Stimulated activated CD4-positive, alpha-beta T cell treated with anti-CD3 and anti-CD28 coated beads, Interleukin-1b, Interleukin-23, amount 100 ng/mL, for 24 hours (primary cell): ENCODE data around the gene CCNJ.

Source experiments
- DNase-seq, 4 experiments: peaks; one replicate each; pipeline ENCODE4 v3.0.0-alpha.2; 2020; ENCODE audit warnings: low read depth in 4 of 4, low spot score in 1 of 4

The CCNJ gene

DNA sequence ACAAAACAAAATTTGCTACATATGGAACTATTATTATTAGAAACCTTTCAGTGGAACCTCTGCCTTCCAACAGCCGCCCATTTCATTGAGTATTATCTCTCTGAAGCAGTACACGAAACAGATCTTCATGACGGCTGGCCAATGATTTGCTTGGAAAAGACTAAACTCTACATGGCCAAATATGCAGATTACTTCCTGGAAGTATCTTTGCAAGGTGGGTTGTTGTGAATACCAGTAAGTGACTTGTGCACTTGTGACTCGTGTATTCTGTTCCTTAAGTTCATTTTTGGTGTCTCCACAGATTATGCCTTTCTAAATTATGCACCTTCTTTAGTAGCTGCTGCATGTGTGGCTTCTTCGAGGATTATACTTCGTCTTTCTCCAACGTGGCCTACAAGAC is 13.4 kb downstream of the CCNJ start:
- no peak for DNase-seq

DNA sequence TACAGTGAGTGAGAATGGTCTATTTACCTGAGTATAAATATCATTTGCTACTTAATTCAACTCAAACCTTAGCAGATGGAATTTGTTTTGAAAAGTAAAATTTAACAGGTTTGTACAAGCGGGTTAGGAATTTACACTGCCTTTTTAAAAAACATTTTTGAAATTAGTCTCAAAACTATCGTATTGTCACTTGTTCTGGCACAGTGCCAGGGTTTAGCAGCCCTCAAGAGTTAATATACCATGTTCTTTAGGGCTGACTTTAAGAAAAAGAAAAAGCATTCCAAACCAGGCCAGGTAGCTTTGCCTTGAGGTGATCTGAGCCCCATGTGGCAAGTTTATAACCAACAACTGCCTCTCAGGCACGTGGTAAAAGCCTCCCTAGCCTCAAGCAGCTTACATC is 17.8 kb downstream of the CCNJ start:
- DNase-seq: no peak

DNA sequence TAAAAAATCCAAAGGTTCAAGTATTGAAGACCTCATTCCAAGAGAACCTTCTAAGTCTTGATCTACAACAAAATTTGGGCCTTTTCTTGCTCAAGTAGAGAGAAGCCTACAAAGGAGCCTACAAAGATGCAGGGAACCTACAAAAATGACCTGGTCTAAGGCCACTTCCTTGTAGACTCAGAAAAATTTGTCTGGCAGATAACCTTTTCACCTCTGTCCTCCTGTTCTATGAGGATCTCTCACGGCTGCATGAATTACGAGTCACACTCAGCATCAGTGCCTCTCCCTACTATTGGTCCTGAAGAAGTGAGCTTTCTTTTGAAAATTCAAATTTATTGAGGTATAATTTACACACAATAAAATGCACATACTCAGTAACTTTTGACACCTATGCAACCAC is 29.3 kb downstream of the CCNJ start:
- no peak for DNase-seq

DNA sequence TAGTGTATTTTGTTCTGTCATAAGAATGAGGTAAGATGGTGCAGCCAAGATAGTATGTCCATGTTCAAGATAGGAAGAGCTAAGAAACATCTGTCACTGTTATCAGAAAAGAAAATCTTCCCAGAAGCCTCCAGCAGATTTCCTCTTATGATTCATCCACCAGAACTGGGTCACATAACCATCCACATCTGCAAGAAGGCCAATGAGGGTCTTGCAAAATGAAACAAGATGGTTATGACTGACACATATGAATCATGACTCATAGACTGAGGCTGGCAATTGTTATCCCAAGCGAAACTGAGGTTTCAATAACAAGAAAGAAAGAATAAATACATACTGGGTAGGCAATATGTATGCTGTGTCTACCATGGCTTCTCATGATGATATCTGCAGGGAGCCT is 30.3 kb downstream of the CCNJ start:
- no peak for DNase-seq

DNA sequence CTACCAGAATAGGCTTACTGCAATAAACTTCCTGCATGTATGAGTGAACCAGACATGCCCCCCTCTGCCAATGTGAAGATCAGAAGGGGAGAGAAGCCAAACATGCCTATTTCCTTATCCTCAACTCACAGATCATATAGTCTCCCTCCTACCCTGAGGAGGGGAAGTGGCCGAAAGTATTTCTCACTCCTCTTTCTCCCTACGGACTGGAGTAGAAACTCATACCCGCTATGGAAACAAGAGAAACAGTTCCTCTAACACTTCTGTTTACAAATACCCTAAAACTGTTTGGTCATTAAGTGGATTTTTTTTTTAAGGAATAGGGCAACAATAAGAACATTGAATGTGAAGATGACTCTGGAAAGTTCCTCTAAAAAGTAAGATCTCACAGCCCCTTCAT is 31.4 kb downstream of the CCNJ start:
- no peak for DNase-seq

DNA sequence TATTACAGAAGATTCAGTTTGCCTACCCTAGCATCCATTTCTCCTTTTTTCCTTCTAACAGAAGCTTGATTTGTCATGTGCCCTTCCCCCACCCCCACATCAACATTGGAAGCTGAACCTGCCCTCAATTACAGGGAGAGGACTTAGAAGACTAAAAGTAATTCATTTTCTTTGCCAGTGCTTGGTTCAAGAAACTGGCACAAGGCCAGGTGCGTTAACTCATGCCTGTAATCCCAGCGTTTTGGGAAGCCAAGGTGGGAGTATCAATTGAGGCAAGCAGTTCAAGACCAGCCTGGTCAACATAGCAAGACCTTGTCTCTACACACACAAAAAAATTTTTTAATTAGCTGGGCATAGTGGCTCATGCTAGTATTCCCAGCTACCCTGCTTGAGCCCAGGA is 32.6 kb downstream of the CCNJ start:
- no peak for DNase-seq

DNA sequence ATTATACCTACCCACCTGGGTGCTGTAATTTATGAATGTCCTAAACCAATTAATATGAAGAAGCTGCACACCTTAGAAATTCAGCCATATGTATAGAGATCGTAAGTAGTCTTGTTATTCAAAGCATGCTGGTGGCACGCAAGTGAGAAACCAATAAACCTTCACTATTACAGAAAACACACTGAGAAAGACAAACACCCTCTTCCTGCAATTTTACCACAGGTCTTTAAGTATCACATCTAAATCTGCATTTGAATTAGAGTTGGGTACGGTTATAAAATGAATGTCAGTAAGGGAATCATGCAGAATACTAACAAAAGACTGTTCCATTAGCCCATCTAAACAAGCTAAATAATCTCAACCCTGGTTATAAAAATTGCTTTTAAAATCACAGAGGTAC is 33.8 kb downstream of the CCNJ start:
- DNase-seq: no peak

DNA sequence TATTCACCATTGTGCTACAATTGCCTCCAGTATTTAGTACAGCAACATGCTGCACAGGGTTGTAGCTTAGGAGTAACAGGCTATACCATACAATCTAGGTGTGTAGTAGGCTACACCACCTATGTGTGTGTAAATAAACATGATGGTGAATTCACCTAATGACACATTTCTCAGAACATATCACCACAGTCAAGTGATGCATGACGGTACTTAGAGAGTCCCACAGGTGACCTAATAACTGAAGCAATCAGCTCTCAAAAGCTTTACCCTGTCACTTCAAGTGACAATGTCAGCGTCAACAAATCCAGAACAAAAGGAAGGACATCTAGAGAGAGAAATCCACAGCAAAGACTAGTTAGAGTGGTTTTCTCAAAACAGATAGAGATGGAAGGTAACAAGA is 38.8 kb downstream of the CCNJ start:
- DNase-seq: no peak

DNA sequence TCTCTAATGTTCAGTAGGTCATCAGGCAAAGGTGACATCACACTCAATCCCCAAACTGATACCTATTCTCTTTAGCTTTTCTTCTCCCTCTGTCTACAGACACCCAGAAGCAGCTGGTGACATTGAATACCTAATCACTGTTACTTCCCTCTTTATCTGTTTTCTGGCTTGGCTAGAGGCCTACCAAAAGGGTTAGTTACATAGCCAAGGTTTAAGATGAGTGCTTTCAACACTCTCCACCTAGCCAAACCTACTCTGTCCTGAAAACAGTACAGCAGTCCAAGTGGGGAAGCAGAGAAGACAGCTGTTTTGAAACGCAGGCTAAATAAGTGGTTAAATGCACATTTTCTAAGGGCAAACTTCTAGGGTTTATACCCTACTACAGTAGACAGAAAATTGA is 39.4 kb downstream of the CCNJ start:
- DNase-seq: no peak

DNA sequence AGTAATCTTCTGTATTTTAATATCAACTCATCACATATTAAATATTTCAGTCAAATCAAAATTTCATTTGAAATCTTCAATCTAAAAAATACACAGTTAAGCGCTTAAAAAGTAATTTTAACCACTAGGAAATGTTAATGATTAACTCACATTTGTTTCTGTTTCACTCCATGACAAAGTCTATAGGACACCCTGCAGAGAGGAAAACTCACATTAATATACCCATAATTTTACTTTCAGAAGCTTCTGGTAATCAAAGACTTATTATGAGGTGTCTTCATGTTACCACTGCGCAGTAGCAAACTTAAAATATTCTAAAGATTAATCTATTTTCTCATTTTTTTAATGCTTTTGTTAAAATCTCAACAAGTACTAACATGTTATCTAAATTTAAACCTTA is 45.7 kb downstream of the CCNJ start:
- no peak for DNase-seq

DNA sequence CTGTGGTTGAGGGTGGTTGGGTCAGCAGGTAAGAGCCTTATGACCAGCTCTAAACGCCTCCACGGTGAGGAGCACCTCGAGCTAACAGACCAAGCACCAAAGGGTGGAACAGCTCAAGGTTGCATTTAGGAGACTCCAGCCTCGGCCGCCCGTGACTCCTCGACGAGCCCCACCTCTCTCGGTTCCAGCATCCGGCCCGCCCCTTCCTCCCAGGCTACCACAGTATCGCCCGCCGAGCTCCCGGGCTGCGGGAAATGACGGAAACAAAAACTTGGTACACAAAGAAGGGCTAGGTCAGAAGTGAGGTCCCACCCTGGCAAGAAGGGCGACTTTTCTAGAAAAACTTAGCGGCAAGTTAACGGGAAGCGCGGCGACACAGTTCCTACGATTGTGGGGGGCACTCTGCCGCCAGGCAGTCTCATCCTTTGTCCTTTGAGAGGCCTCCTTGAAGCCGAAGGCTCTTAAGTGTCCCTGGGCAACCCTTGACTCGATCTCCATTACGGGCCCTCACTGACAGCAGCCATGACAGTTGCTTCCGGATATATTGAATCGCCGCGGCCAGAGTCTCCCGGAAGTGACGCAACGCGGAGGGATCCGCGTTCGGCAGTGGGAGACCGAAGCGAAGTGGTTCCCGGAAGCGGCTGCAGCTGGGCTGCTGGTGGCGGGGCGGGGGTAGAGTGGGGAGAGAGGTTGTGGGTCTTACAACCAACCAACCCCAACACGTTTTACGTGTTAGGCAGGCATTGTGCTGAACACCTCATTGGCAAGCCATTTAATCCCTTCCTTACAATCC is 46.5 kb downstream of the CCNJ start:
- peak; percentile 70 to 89 (median 81) for DNase-seq

DNA sequence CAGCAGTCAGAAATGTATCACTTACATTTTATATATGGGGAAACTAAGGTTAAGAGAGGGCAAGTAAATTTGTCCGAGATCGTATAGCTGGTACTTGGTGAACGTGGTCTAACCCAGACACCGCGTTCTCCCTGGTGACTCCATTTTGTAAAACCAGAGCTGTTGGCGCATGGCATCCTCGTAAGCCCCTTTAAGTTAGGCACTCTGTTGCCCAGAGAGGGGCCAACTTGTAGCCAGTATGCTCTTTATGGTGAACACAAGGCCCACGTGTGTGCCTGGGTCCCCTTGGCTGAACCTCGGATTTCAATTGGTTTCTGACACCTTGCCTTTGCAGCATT is 47.0 kb downstream of the CCNJ start:
- DNase-seq: no peak

DNA sequence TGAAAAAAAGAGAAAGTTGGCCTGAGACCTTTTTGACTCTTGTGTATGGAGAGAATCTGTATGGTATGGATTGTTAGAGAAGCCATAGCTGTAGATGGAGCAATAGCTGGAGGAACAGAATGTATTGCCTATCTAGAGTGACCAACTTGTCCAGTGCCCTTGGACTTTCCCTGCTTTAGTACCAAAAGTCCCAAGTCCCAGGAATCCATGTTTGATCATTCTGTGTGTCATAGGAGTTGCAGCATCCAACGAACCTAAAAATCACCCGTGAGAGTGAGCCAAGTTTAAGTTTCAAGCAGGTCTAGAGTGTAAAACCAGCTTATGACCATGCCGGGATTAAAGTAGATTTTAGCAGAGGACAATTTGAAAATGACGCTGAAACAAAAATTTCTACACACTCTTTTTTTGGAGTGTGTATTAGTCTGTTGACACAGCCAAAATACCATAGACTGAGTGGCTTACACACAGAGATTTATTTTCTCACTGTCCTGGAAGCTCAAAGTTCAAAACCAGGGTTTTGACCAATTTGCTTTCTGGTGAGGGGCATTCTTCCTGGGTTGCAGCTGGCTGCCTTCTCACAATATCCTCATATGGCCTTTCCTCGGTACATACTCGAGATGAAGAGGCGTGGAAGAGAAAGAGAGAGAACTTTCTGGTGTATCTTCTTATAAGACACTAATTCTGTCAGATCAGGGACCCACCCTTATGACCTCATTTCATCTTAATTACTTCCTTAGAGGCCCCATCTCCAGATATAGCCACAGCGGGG is 49.8 kb downstream of the CCNJ start:
- DNase-seq: no peak

DNA sequence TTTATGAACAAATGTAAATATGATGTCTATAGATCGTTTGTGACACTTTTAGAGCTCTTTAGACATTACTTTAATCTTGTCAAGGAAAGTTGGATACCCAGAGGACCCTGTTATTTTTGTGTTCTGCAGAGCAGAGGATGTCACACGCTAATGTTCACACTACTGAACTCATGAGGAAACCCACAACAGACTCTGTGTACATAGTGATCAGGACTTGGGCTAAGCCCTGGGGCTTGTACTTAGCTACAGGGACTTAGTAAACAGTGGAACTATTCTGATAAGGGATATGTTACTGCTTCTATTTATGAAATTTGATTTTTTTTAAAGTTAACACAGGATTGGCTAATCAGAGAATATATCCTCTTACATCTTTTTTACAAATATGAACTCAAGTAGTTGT is 50.6 kb downstream of the CCNJ start:
- no peak for DNase-seq

DNA sequence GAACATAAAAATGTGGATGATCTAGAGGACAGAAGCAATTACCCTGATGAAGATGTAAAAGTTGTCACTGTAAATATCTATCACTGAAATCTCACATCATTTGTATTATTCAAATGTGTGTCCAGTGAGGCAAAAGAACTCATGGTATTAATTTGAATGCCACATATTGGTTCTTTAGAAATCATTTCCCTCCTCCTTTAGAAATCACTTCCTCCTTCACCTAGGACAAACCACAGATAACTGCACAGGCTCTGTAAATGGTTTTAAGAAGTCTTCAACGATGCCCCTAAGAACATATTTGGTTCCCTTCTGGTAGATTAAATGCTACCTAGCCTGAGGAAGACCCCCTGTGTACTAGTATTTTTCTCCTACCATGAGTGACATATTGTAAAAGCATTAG is 53.6 kb downstream of the CCNJ start:
- DNase-seq: no peak

DNA sequence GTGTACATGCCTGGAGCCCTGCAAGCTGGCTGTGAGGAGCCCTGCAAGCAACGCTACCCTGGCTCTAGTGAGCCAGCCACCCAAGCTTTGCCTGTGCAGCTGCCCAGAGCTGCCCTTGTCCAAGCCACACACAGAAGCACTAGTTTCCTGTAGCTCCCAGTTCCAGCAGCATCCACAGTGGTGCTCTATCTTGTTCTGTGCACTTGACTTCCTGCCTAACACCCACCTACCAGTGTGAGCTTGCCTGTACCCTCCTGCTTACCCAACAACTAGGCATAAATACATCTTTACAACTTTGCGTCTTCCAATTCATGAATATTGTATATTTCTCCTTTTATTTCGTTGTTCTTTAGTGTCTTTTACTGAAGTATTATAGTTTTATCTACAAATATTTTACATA is 54.5 kb downstream of the CCNJ start:
- no peak for DNase-seq

DNA sequence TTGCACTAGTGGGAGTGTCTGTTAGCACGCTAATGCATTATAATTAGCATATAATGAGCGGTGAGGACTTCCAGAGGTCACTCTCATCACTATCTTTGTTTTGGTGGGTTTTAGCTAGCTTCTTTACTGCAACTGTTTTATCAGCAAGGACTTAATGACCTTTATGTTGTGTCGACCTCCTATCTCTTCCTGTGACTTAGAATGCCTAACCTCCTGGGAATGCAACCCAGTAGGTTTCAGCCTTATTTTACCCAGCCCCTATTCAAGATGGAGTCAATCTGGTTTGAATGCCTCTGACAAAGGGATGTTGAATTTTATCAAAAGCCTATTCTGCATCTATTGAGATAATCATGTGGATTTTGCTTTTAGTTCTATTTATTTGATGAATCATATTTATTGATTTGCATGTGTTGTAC is 64.2 kb downstream of the CCNJ start:
- DNase-seq: no peak
